Activated CD4-positive, CD25-positive, alpha-beta regulatory T cell (primary cell): Measurements from ENCODE around the gene KCNN3.

ENCODE experiments used
- DNase-seq, 4 experiments: peaks; one replicate each; lab custom pipeline; 2025; lab: John Stamatoyannopoulos, UW

The KCNN3 gene

GRCh38 chr1:154816369-154816768, 53.7 kb downstream of the KCNN3 start:
- DNase-seq = no peak

DNA sequence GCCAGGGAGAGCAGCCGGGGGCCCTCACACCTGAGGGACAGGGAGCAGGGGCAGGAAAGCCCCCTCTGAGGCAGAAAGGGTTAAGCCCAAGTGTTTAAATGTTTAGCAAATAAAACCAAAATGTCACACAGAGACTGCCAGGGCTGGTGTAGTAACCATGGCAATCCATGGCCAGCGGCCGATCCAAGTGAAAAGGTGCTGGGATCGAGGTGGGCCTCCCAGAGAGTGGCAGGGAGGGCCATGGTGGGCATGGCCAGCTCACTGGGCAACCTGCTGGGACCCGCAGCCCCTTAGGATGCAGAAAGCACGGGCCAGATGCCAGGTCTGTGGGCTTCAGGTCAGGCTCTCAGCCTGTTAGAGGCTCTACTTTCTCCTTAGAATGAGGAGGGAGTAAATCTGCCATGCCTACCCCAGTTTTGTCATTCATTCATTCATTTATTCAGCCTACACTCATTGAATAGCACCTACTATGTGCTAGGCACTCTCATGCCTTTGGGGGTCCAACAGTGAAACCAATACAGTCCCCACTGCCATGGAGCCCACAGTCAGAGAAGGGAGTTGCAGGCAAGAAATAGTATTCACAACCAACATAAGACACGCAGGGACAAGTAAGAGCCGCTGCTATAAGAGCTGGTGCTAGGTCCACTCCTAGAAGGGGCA, 56.1 kb downstream of the KCNN3 start:
- DNase-seq = no peak

DNA sequence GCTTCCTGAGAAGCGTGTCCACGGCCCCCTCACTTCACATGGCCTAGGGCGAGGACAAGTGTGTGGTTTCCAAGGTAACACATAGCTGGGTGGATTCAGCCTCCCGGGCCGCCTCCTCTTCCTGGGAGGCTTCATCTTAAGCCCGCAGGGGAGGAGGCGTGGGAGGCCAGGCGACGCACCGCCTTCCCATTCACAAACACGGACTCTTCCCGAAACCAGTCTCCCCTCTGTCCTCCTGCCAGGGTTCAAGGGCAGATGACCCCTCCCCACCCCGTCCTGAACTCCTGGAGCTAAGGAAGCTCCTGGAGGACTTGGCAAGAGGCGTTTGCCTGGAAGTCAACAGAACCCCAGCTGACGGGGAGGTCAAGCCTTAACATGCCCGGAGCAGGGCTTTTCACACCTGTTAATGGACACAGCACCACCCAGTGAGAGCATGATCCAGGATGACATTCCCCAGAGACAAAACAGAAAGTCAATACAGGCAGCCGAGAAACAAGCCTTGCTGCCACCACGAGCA, 56.7 kb downstream of the KCNN3 start:
- DNase-seq = no peak

DNA sequence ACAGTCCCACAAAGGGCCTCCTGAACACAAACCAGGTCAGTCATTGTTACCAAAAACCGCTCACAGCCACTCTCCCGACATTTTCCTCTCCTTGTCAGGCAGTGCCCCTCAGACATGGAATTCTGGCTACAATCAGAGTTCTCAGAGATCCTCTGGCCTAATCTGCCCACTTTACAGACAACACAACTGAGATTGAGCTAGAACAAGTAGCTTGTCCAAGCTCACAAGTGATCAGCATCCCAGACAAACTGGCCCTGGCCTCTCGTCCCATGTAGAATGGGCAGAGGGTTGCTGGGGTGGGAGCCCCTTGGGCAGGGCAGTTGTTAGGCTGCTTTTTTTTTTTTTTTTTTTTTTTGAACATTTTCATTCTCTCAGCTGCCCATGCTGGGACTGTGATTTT, 57.2 kb downstream of the KCNN3 start:
- no peak for DNase-seq

DNA sequence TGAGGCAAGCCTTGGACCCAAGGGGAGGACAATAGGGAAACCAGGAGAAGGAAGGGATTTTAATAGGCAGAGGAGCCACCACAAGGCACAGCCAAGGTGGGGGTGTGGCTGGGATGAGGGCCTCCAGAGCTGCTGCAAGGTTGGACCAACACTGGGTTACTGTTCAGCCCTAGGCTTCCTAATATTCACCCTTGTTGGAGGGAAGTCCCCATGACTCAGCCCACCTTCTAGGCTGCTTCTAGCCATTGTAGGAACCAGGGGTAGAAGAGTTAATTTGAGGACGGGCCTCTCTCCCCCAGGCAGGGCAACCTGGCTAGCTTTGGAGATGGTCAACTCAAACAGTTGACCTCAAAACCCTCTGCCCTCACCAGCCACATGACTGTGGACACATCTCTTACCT, 59.5 kb downstream of the KCNN3 start:
- DNase-seq = no peak

DNA sequence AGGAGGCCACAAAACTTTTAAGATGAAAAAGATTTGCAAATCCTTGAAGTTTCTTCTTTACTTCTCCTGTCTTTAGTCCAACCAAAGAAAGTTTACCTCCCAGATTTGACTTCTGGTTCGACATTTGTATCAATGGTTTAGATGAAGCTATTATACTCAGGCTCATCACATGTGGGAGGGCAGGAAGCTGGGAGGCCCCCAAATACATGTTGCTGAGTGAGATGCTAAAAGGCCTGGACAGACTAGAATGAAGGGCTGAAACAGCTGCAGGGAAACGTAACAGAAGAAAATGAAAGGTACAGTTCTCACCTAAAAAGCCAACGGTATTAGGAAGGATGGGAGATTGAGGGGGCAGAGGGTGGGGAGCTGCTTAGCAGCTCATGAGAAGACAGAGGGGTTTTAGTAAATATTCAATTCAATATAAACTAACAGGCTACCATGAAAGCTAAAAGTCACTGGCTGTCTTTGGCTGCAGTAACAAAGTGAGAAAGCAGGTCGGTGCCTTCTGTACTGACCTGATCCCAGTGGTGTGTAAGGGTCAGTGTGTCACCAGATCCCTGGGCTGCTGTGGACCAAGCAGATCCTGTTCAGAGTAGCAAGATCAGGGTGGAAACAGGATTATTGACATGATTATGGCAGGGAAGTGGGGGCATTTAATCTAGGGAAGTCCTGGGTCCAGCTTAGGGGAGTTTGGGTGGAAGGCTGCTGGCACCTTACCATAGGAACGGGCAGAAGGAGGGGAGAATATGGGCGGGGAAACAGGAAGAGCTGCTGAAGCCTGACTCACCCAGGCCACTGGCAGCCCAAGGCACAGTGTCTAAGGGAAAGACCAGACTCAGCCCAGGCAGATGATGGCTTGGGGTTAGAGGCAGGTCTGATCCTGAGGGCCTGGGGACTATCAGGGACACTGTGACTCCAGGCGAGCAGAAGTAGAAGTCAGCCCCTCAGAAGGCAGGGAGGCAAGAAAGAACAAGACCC, 60.4 kb downstream of the KCNN3 start:
- DNase-seq = no peak

DNA sequence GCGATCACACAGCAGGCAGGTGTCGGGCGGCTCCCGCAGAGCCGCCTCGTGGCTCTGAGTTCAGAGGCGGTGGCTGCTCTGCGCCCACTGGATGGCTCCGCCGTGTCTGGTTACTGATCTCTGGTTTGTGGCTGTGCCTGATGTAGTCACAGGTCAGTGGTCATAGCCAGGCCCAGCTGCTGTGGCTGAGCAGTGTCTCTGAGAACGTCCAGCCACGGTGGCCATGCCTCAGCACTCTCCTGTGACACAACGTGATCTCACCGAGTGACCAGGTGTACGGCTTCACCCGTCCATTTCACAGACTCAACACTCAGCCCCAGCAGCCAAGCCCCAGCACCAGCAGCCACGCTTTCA, 61.2 kb downstream of the KCNN3 start:
- no peak for DNase-seq

DNA sequence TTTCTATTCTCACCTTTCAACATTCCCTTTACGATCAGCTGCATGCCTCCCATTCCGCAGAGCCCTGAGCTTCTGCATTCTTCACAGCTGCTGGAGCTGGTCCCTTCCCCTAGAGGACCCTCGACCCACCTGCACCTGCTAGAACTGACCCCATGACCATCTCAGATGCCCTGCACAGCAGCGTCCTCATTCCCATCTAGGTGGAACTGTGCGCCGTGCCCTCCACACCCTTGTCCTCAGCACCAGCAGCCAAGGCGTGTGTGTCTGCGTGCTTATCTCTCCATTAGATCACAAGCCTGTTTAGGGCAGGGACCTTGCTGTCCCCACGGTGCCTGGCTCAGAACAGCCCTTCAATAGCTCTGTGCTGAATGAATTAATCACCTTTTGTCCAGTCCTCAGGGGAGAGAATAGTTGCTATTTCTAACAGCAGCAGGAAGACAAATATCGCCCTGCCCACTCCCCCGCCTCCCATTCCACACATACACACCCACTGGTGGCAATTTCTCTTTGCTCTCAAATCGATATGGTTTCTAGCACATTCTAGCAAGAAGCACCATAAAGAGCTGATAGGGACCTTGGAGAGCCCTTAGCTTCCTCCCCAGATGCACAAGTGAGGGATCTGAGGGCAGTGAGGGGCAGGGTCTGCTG, 61.7 kb downstream of the KCNN3 start:
- DNase-seq = no peak

- no peak for DNase-seq
These were observed 63.0 kb downstream of the KCNN3 start for GRCh38 chr1:154807048-154807591.

- no peak for DNase-seq
These were observed 63.7 kb downstream of the KCNN3 start for GRCh38 chr1:154806333-154806732.

- DNase-seq = no peak
These were observed 66.8 kb downstream of the KCNN3 start for GRCh38 chr1:154802982-154803920.

GRCh38 chr1:154802336-154802969, 67.6 kb downstream of the KCNN3 start:
- DNase-seq = no peak

DNA sequence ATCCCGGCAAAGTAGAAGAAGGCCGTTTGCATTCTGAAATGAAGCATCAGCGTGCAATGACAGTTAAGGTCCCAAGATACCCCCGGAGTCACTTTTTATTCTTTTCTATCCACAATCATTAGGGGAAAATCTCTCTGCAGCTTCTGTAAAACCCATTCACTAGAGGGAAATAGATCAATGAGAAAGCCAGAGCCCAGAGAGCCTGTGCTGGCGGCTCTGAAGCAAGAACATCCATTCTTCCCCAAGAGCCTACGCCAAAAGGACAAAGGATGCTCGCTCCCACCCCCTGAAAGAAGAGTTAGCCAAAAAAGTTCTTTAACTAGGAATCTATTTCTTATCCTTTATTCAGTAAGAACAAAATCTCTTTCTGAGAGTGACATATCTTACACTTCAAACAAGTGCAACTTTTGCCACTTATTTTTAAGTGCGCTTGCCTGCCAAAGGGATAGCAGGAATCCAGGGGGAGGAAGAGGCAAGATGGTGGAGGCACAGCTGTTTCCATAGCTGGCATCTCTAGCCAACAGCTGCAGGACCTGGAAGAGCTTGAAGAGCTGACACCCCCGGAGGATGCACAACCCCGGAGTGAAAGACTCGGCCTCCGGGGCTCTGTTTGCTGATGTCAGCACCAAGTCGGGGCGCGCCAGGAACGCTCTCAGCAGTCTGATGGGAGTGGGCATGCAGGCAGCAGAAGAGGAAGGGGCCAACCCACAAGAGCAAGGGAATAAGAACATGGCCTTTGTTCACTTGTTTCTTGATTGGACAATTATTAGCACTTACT, 68.7 kb downstream of the KCNN3 start:
- DNase-seq = no peak

- DNase-seq = no peak
These were observed 70.9 kb downstream of the KCNN3 start for GRCh38 chr1:154799188-154799587.

- no peak for DNase-seq
These were observed 71.4 kb downstream of the KCNN3 start for GRCh38 chr1:154798645-154799044.

DNA sequence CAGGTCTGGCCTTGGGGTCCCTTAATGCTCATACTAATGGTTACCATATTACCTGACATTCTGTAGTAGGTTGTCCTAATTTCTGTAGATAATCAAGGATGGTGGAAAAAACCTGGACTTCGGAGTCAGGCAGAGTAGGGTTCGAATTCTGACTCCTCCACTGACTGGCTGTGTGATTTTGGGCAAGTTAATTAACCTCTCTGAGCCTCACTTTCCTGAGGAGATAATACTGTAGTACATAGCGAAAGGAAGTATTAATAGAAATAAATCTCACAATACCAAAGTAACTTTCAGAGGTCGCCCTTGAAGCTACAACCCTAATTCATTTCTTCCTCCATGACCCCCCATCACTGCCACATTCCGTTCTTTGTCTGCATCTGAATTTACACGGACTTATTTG, 72.9 kb downstream of the KCNN3 start:
- no peak for DNase-seq

DNA sequence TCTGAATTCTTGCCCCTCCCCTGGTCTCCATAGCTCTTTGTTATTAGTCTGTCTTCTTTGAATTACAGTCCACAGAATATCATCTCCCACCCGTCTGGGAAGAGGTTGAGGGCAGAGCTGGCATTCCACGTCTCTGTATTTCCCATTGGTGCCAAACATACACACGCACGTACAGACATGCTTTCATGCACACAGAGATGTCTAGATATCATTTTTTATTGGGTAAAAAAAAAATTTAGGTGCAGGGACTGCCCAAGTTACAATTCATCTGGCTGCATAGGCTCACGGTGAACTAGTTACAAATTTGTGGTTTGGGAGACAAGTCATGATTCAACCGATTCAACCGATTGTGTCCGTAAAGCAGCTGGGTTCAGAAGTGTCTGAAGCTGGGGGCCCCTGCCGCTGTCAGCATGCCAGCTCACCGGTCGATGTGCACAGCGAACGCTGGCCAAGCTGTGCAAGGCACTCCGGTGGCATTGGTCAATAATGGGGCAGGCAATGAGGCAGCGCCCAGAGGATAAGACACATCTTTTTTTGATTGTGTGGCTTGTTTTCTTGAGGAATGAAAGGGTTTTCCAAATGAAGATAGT, 73.7 kb downstream of the KCNN3 start:
- no peak for DNase-seq

DNA sequence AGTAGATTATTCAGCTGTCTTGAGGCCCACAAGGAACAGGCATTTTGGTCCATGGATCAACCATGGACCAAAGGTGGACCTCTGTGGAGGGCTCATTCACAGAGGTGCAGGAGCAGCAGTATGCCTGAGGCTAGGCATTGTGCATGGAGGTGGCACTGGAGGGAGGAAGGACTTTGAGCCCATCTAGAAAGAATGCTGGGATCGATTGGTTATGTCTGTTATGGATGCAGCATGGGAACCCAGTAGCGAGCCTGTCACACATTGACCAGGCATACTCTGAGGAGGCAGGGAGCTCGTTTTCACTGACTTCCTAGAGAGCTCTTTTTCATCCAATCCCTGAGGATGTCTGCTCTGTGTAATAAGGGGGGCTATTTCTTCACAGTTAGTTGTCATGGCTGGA, 75.5 kb downstream of the KCNN3 start:
- DNase-seq = no peak

DNA sequence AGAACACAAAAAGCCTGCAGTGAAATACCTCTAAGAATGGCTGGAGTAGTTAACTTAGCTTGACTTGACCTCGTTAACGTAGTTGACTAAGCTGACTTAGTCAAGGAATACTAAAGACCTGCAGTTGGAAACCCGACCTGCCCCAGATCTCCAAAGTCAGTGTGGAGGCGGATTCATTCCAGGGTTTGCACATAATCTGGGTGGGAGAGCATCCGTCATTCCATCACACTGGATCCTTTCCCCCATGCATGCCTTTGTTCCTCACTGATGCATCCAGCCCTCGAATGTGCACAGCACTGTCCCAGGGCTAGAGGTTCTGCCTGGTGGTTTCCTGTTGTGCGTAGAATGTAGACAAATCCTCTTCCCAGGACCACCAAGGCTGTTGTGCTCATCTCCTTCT, 76.4 kb downstream of the KCNN3 start:
- DNase-seq = no peak

DNA sequence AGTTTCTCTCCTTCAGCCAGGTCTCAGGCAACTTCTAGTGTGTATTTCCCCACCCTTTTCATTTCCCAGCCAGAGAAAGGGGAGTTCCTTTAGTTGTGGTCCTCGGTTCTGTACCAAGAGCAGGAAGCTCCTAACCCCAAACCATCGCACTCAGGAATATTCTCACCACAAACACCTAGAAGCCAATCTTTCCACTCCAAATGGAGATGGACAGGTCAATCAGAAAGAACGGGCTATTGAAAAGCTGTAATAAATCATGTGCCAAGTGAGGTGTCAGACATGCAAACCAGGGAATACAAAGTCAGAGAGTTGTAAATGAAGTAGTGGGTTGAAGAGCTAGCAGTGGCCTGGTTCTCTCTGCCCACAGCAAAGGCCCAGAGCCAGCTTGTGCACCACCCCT, 77.2 kb downstream of the KCNN3 start:
- DNase-seq = no peak
